DND-41 (cell line): Measurements from ENCODE around the gene PASK.

ENCODE experiments used
- ATAC-seq: fragments of 200-7000 bp; cut with Tn5 transposase; 3 replicates; pipeline ENCODE4 v1.9.1; 2021; ENCODE audit warnings: low read depth; ENCODE audit not compliant: insufficient read depth
- DNase-seq: peaks from one replicate; pipeline ENCODE4 v3.0.0-alpha.2; 2020
- H2AFZ ChIP-seq: 2 replicates; pipeline ENCODE4 v1.6.0; 2012; ENCODE audit warnings: low read depth, low read length
- H3K27ac ChIP-seq: 2 replicates; pipeline ENCODE4 v1.5.1; 2012; ENCODE audit warnings: low read length, inconsistent platforms
- H3K27me3 ChIP-seq: fragments of 200-600 bp; sonication (generic); 2 replicates; pipeline ENCODE4 v1.6.0; 2012; ENCODE audit warnings: low read length, mild to moderate bottlenecking, inconsistent platforms; ENCODE audit not compliant: insufficient read depth, poor library complexity
- H3K36me3 ChIP-seq: 2 replicates; pipeline ENCODE4 v1.5.1; 2012; ENCODE audit warnings: low read length, inconsistent platforms; ENCODE audit not compliant: insufficient read depth
- H3K4me1 ChIP-seq: 2 replicates; pipeline ENCODE4 v1.5.1; 2012; ENCODE audit warnings: mild to moderate bottlenecking, low read length; ENCODE audit not compliant: insufficient read depth
- H3K4me2 ChIP-seq: 2 replicates; pipeline ENCODE4 v1.6.0; 2012; ENCODE audit warnings: mild to moderate bottlenecking, moderate library complexity, low read length, inconsistent platforms; ENCODE audit not compliant: insufficient read depth
- H3K4me3 ChIP-seq, 2 experiments: fragments of 200-600 bp in 1 of 2; shearing (Covaris generic) in 1 of 2; 2 replicates each; pipeline ENCODE4 v1.5.1; 2012 to 2016; ENCODE audit warnings: inconsistent platforms in 2 of 2, low read length in 2 of 2, mild to moderate bottlenecking in 2 of 2, low read depth in 1 of 2, moderate library complexity in 1 of 2
- H3K79me2 ChIP-seq: 2 replicates; pipeline ENCODE4 v1.6.0; 2012; ENCODE audit warnings: low read length, inconsistent platforms; ENCODE audit not compliant: insufficient read depth
- H3K9ac ChIP-seq: 2 replicates; pipeline ENCODE4 v1.6.0; 2012; ENCODE audit warnings: low read depth, mild to moderate bottlenecking, inconsistent platforms, low read length, moderate library complexity
- H3K9me3 ChIP-seq: 2 replicates; pipeline ENCODE4 v1.5.1; 2012; ENCODE audit warnings: low read length, moderate library complexity, mild to moderate bottlenecking, inconsistent platforms; ENCODE audit not compliant: insufficient read depth, severe bottlenecking
- H4K20me1 ChIP-seq: 2 replicates; pipeline ENCODE4 v1.6.0; 2012; ENCODE audit warnings: low read length; ENCODE audit not compliant: insufficient read depth
- EZH2 ChIP-seq: IDR thresholded peaks from 3 replicates; pipeline ENCODE4 v1.6.1; 2012; ENCODE audit warnings: borderline replicate concordance, low read depth, mild to moderate bottlenecking, moderate library complexity, low read length, inconsistent platforms; ENCODE audit not compliant: severe bottlenecking
- TF ChIP-seq, protein P1 (sequence below): IDR thresholded peaks from 2 replicates; pipeline ENCODE4 v1.5.1; 2012; ENCODE audit warnings: borderline replicate concordance, low read length, moderate library complexity, mild to moderate bottlenecking; ENCODE audit not compliant: poor library complexity, severe bottlenecking; ENCODE audit errors: extremely low read depth

The PASK gene

DNA sequence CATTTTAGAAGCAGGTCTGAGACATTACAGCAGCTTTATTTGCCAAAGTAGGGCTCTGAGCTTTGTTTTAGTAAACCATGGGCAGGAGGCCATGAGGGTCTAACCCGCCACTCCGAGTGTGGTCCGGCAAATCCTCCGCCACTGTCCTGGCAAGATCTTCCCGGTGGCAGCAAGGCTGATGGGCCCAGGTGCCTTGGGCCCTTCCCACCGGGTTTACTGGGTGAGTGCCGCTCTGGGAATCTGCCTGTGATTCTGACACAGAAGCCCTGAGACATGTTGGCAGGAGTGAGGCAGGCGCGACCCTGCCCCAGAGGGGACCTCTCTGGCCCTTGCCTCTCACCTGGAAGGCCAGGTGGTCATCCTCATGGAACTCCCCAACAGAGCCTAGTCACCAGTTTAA is 77.1 kb downstream of the PASK start:
- Histone ChIP-seq H3K9me3 (no peaks in the 10 kb centered on the region), H3K4me1 (no peaks in the 10 kb centered on the region), H2AFZ (no peak overlapping the region), H3K79me2 (no peaks in the 10 kb centered on the region), H3K36me3 (peaks cover 6% of the 10 kb centered on the region), H3K27ac (no peak overlapping the region), H3K4me3 (no peak overlapping the region), H3K9ac (no peak overlapping the region), H3K4me2 (no peak overlapping the region), H4K20me1 (peaks cover 5% of the 10 kb centered on the region), H3K27me3 (no peaks in the 10 kb centered on the region)
- ATAC-seq = no peak
- no peak for DNase-seq
- TF ChIP-seq, protein P1, sequence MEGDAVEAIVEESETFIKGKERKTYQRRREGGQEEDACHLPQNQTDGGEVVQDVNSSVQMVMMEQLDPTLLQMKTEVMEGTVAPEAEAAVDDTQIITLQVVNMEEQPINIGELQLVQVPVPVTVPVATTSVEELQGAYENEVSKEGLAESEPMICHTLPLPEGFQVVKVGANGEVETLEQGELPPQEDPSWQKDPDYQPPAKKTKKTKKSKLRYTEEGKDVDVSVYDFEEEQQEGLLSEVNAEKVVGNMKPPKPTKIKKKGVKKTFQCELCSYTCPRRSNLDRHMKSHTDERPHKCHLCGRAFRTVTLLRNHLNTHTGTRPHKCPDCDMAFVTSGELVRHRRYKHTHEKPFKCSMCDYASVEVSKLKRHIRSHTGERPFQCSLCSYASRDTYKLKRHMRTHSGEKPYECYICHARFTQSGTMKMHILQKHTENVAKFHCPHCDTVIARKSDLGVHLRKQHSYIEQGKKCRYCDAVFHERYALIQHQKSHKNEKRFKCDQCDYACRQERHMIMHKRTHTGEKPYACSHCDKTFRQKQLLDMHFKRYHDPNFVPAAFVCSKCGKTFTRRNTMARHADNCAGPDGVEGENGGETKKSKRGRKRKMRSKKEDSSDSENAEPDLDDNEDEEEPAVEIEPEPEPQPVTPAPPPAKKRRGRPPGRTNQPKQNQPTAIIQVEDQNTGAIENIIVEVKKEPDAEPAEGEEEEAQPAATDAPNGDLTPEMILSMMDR = no peak
- no peak for TF ChIP-seq EZH2

DNA sequence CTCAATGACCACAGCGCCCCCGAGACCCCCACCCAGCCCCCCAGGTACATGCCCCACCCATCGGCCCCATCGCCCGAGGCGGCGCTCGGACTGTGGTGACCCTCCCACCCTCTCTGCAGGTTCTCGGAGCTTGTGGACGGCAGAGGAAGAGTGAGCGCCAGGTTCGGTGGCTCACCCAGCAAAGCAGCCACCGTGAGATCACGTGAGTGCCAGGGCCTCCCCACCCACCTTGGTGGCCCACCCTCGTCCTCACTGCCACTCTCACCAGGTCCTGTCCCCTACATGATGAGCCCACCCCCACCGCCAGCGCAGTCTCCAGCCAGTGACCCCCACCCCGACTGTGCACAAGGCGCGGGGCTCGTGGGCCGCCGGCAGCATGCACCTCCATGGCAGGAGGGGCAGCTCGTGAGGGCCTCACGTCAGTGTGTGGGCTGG is 77.6 kb downstream of the PASK start:
- no peak overlapping the region for H3K27ac ChIP-seq
- ATAC-seq = no peak
- no peak for DNase-seq
- no peaks in the 10 kb centered on the region for H3K27me3 ChIP-seq
- peaks cover 5% of the 10 kb centered on the region for H4K20me1 ChIP-seq
- no peaks in the 10 kb centered on the region for H3K9me3 ChIP-seq
- H3K36me3 ChIP-seq = peaks cover 6% of the 10 kb centered on the region
- no peaks in the 10 kb centered on the region for H3K79me2 ChIP-seq
- no peak for TF ChIP-seq EZH2
- TF ChIP-seq, protein P1 = no peak
- H2AFZ ChIP-seq = no peak overlapping the region
- no peaks in the 10 kb centered on the region for H3K4me1 ChIP-seq
- no peak overlapping the region for H3K4me3 ChIP-seq
- H3K9ac ChIP-seq = no peak overlapping the region
- no peak overlapping the region for H3K4me2 ChIP-seq

DNA sequence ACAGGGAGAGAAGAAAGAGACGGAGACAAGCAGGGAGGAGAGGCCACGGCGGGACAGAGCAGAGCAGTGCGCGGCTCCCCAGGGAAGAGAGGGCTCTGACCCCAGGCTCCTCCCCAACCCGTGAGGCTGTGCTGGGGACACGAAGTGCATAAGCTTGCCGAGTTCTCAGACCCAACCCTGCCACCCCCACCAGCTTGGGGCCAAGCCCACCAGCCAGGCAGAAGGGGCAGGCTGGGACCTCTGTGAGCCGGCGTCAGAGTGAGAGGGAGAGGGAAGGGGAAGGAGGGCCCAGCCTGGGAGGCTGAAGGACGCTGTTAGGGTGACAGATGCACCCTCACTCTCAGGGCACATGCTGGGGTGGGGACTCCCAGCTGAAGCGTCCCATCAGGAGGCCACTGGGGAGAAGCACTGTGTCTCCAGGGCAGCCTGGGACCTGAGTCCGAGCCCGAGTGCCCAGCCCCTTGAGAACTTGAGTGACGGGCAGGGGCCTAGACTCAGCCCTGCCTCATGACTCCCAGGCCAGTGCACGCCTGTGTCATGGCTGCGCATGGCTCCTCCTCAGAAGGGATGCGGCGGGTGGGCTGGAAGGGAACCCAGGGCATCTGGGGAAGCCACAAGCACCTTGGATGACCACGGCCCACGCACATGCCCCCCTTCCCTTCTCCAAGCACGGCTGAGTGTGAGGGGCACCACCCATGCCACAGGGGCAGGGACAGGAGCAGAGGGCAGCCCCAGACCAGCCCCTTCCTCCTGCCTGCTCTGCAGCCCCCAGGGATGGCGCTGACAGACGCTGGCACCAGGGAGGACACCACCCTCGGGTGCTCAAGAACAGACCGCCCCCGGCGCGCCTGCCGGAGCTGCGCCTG is 78.2 kb downstream of the PASK start:
- peaks cover 6% of the 10 kb centered on the region for H3K36me3 ChIP-seq
- H3K9ac ChIP-seq = no peak overlapping the region
- no peak overlapping the region for H2AFZ ChIP-seq
- H4K20me1 ChIP-seq = peaks cover 5% of the 10 kb centered on the region
- H3K27ac ChIP-seq = no peak overlapping the region
- no peaks in the 10 kb centered on the region for H3K79me2 ChIP-seq
- no peaks in the 10 kb centered on the region for H3K4me1 ChIP-seq
- DNase-seq = no peak
- no peak for ATAC-seq
- H3K4me2 ChIP-seq = no peak overlapping the region
- TF ChIP-seq, protein P1 = no peak
- TF ChIP-seq EZH2 = no peak
- no peak overlapping the region for H3K4me3 ChIP-seq
- H3K9me3 ChIP-seq = no peaks in the 10 kb centered on the region
- H3K27me3 ChIP-seq = no peaks in the 10 kb centered on the region
